CD4-positive, alpha-beta T cell treated with Interleukin-17A for 4 hours (primary cell): ENCODE data around the gene IQSEC3.
"Not testable (repeated sequence)": the region's sequence is repeated elsewhere in the genome, so short reads cannot be mapped to it uniquely, and the experiment has no call there.

Source experiments
- DNase-seq: peaks from one replicate; pipeline ENCODE4 v3.0.0-alpha.2; 2020; ENCODE audit warnings: mixed read lengths

IQSEC3 gene

GRCh38 chr12:66428-66781 is at the start of gene IQSEC3:
IQSEC3 (plus strand) TSS chr12:66767; CDS start chr12:66883, 116 bp downstream.
- not testable (repeated sequence) for DNase-seq

- not testable (repeated sequence) for DNase-seq
Observed at GRCh38 chr12:17370-18340, 48.9 kb upstream of the IQSEC3 start.

GRCh38 chr12:18821-19567 is 47.6 kb upstream of the IQSEC3 start:
- DNase-seq: not testable (repeated sequence)

DNA sequence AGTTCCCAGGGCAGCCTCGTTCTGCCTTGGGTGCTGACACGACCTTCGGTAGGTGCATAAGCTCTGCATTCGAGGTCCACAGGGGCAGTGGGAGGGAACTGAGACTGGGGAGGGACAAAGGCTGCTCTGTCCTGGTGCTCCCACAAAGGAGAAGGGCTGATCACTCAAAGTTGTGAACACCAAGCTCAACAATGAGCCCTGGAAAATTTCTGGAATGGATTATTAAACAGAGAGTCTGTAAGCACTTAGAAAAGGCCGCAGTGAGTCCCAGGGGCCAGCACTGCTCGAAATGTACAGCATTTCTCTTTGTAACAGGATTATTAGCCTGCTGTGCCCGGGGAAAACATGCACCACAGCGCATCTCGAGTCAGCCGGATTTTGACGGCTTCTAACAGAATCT is 46.7 kb upstream of the IQSEC3 start:
- not testable (repeated sequence) for DNase-seq

DNA sequence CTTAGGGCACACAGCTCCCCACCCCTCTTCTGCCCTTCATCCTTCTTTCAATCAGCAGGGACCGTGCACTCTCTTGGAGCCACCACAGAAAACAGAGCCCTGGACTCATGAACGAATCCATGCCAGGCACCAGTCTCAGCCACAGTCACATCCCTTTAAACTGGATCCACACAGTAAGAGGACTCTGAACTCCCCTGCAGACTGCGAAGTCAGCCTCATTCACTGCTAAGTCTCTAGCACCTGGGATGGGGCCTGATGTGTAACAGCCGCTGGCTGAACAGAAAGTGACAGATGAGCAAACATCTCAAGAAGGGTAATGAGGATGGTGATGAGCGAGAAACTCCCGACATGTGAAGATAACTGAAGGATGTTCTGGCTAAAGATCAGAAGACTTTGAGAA is 45.8 kb upstream of the IQSEC3 start:
- DNase-seq: no peak

GRCh38 chr12:21301-22189 is 45.0 kb upstream of the IQSEC3 start:
- no peak for DNase-seq

DNA sequence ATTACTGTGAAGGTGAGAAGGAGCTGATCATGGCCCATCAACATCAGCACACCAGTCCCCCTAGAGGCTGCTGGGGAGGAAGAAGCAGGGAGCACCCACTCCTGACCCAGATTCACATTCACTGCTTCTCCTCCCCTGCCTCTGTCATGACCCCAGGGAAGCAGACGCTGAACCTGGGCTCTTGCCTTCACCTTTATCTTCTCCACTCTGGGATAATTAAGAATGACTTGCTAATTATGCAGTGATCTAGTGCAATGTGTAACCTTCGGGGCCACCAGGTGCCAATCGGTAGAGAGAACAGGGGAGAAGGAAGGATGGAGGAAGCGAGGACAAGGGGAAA is 44.4 kb upstream of the IQSEC3 start:
- no peak for DNase-seq

GRCh38 chr12:22530-23201 is 43.9 kb upstream of the IQSEC3 start:
- no peak for DNase-seq

- not testable (repeated sequence) for DNase-seq
Observed at GRCh38 chr12:27904-28303, 38.7 kb upstream of the IQSEC3 start.

- not testable (repeated sequence) for DNase-seq
Observed at GRCh38 chr12:38775-39174, 27.8 kb upstream of the IQSEC3 start.

DNA sequence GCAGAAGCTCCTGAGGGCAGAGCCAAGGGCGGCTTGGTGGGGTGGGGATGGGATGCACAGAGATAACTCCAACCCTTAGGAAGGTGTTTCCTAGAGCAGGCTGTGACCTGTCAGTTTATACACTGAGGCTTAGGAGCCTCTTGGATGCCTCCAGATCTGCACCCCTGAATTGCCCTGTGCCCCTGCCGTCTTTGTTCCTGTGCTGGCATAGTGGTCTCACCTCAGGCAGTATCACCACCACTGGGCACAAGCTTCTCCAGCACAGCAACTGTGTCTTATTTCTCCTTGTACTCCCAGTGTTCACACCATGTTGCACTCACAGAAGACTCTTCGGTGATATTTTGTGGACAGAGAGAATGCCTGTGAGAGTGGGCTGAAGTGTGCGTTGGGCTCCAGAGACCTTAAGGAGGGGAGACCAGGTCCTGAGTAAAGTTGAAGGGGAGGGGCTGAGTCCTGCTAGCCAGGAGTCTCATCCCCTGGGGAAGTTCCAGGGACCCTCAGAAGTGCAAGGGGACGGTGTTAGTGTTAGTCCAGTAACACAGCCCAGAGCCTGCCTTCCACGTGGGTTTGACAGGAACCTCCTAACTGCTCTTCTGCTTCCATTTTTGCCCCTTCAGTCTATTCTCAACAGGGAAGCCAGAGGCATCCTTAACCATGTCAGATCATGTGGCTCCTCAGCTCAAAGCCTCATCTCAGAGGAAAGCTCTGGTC is 26.9 kb upstream of the IQSEC3 start:
- not testable (repeated sequence) for DNase-seq

DNA sequence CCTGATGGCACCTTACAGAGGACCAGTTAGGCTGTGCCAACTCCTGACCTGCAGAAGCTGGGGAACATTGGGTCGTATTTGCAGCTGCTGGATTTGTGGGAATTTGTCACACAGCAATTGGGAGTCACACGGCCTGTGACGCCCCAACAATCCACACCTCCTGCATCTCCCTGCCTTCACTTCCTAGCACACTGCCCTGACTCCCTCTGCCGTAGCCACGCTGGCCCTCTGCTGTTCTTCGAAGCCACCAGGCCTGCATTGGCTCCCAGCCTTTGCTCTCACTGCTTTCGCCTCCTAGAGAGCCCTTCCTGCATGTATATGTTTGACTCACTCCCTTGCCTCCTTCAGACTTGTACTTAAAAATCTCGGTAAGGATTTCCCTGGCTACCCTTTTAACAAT is 22.2 kb upstream of the IQSEC3 start:
- DNase-seq: not testable (repeated sequence)

- not testable (repeated sequence) for DNase-seq
Observed at GRCh38 chr12:45235-45990, 21.2 kb upstream of the IQSEC3 start.

DNA sequence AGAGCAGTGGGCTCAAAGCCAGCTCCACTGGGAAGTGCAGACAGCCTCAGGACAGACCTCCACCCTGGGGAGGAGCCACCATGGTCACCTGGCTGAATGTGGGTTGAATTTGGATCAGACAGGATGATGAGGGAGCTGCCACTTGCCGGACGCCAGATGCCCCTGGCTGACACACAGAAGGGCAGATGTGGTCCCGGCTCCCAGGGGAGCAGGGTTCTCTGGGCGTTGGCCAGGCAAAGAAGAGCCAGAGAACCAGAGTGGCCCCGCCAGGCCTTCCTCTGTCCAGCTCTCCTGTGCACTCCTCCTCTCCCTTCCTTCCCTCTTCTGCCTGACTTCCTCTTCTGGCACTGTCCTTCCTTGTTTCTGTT is 20.6 kb upstream of the IQSEC3 start:
- not testable (repeated sequence) for DNase-seq

GRCh38 chr12:46542-46941 is 20.0 kb upstream of the IQSEC3 start:
- not testable (repeated sequence) for DNase-seq

- DNase-seq: not testable (repeated sequence)
Observed at GRCh38 chr12:47699-48226, 18.8 kb upstream of the IQSEC3 start.

- not testable (repeated sequence) for DNase-seq
Observed at GRCh38 chr12:49149-49548, 17.4 kb upstream of the IQSEC3 start.

- not testable (repeated sequence) for DNase-seq
Observed at GRCh38 chr12:51087-51486, 15.5 kb upstream of the IQSEC3 start.

GRCh38 chr12:51962-52361 is 14.6 kb upstream of the IQSEC3 start:
- not testable (repeated sequence) for DNase-seq

- not testable (repeated sequence) for DNase-seq
Observed at GRCh38 chr12:52902-53734, 13.4 kb upstream of the IQSEC3 start.
